ENCODE data around the gene GARRE1.
A peak's percentile ranks its signal among the peaks of the same experiment; 100 is the strongest.
"Not testable (repeated sequence)": the region's sequence is repeated elsewhere in the genome, so short reads cannot be mapped to it uniquely, and the experiment has no call there.

GARRE1 gene

GRCh38 chr19:34259367-34260095, 5.2 kb downstream of the GARRE1 start:
- no peak for DNase-seq

DNA sequence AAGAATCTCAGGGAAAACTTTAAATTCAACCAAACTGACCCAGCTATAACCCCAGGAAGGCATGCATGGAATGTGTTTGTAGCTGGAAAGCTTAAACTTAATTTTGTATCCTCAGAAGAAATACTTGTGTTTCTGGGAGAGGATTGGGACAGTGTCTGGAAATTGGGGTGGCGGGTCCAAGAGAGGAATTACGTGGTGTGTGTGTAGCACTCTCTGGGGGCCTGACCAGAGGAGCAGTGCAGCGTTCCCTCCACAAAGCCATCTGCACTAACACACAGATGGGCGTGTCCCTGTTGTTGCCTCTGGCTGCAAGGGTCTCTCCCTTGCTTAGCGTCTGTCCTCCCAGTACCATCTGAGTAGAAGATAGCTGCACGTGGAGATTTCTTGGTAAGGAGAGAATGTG, 6.4 kb downstream of the GARRE1 start:
- DNase-seq = no peak

GRCh38 chr19:34261334-34262109, 7.2 kb downstream of the GARRE1 start:
- DNase-seq = no peak

DNA sequence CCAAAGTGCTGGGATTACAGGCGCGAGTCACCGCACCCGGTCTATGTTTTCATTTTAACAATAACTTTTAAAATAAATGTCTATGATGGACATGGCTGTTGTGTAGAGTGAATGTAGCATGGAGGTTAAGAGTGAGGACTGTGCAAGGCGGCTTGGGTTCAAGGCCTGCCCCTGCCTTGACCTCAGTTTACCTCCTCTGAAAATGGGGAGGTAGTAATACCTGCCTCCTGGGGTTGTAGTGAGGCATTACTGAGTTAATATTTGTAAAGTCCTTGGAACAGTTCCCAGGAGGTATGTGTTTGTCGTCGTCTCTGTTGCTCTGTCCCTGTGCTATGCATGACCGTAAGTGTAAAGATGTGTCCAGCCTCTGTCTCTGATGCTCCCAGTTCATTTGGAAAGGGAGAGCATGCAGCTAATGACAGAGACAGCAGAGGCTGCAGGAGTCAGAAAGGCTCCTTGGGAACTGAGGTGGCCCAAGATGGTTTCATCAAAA, 9.4 kb downstream of the GARRE1 start:
- no peak for DNase-seq

- DNase-seq = no peak
Observed at GRCh38 chr19:34265221-34265650, 10.9 kb downstream of the GARRE1 start.

DNA sequence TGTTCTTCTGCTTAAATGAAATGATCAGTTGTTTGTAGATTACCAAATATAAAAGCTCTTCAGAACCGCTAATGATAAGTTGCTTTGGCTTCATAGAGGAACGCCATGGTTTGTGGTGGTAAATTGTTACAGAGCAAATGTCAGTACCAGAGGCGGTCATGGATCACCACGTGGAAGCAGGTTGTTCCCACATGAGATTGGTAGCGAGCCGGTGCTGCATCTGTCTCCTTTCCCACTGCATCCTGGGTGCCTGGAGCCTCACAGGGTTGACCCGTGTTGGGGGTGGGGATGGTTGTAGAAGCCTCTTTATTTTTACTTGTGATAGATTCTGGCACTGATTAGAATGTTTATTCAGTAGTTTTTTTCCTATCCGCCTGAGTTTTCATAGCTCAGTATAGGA, 14.7 kb downstream of the GARRE1 start:
- DNase-seq = no peak

DNA sequence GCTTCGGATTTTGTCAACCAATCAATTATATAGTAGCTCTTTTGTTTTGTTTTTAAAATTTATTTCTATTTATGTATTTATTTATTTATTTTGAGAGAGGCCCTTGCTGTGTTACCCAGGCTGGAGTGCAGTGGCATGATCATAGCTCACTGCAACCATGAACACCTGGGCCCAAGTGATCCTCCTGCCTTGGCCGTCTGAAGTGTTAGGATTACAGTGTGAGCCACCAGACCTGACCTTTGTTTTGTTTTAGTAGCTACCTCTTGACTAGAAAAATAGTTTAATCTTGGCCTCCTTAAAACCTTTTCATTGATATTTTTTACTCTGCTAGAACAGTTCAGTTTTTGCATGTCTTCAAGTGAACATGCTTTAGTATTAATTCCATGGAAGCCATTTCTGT, 15.1 kb downstream of the GARRE1 start:
- no peak for DNase-seq

GRCh38 chr19:34269968-34270621, 15.7 kb downstream of the GARRE1 start:
- peak; percentile 53 for DNase-seq

- no peak for DNase-seq
Observed at GRCh38 chr19:34273121-34273520, 18.8 kb downstream of the GARRE1 start.

DNA sequence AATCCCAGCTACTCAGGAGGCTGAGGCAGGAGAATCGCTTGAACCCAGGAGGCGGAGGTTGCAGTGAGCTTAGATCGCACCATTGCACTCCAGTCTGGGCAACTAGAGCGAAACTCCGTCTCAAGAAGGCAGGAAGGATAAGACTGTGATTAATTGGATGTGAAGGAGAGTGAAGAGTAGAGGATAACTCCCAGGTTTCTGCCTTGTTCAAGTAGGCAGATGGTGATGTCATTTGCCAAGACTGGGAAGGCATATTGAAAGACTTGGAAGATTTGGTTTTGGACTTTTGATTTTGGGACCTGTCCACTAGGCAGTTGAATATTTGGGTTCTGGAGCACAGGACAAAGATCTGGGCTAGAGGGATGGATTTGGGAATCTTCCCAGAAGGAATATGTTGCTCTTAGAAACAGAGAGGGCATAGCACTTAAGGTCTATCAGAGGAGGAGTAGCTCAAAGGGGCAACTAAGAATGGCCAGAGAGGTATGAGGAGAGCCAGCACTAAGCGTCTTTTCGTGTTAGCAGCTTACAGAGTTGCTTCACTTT, 20.0 kb downstream of the GARRE1 start:
- no peak for DNase-seq

DNA sequence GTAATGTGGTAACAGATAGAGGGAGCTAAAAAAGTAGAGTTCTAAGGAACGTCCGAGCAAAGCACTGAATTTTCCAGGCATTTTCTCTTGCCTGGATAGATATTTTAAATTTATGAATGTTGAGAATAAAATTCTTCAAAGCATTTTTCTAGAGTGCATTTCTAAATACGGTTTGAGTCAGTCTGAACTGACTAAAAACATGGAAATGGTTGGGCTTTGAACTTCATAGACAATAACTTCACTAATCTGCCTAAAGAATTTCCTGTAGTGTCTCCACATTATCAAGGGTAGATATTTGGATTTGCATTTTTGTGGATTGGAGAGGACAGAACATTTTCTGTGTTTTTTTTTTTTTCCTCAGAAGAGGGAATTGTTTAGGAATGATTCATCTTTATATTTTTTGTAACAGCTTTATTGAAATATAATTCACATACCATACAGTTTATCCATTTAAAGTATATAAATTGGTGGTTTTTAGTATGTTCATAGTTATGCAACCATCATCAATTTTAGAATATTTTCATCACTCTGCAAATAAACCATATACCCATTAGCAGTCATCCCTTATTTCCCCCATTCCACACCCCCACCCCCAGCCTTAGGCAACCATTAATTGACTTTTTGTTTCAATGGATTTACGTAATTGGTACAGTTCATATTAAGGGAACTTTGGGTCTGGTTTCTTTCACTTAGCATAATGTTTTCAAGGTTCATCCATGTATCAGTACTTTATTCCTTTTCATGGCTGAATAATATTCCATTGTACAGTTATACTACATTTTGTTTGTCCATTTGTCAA, 20.7 kb downstream of the GARRE1 start:
- DNase-seq = no peak

DNA sequence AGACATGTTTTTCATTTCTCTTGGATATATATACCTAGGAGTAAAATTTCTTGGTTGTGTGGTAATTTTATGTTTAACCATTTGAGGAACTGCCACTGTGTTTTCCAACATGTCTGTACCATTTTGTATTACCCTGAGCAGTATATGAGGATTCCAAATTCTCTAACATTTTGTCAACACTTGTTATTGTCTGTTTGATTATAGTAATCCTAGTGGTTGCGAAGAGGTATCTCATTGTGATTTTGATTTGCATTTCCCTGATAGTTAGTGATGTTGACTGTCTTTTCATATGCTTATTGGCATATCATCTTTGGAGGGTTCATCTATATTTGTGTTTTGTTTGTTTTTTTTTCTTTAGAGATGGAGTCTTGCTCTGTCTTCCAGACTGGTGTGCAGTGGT, 21.4 kb downstream of the GARRE1 start:
- DNase-seq = no peak

DNA sequence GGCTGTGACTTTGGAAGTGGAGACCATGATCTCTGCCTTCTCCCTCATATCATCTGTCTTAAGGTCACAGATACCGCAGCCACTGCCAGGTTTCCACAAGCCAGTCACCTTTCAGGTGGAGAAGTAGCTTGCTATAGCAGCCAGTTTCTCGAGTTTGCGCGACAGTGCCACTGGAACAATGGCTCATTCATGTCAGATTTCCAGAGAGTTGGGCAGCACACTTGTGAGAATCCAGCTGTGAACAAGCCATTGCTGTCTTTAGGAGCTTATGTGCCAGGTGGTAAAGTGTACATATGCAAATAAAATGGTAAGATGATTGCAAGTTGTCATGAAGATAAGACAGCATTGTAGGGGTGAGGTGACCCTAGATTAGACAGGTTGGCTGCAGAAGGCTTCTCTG, 22.3 kb downstream of the GARRE1 start:
- no peak for DNase-seq

DNA sequence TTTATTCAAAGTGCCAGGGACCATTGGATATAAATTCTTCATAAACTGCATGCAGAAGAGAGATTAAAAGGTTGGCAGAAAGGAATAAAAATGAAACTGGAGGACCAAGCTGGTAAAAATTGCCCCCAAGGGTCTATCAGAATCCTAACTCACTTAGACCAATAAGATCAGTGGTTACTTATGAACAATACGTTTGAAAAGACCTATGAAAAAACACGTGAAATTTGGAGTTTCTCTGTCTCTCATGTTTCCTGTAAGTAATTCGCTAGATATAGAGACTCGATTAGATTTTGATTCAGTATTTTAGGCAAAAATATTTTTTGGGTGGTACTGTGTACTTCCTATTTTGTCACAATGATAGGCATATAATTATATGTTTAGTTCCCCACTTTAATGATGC, 22.9 kb downstream of the GARRE1 start:
- no peak for DNase-seq

DNA sequence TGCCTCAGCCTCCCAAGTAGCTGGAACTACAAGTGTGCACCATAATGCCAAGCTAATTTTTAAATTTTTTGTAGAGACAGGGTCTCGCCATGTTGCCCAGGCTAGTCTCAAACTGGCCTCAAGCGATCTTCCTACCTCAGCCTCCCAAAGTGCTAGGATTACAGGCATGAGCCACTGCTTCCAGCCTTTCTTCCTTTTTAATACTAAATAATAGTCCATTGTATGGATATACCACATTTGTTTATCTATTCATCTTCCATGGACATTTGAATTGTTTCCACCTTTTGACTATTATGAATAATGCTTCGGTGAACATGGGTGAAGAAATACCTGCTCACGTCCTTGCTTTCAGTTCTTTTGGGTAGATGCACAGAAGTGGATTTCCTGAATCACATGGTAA, 24.4 kb downstream of the GARRE1 start:
- DNase-seq = no peak

GRCh38 chr19:34281444-34281843, 27.1 kb downstream of the GARRE1 start:
- DNase-seq = not testable (repeated sequence)

- no peak for DNase-seq
Observed at GRCh38 chr19:34282611-34283519, 28.5 kb downstream of the GARRE1 start.

GRCh38 chr19:34284505-34284904, 30.2 kb downstream of the GARRE1 start:
- DNase-seq = no peak

GRCh38 chr19:34287662-34288140, 33.3 kb downstream of the GARRE1 start:
- no peak for DNase-seq

GRCh38 chr19:34288381-34288780, 34.0 kb downstream of the GARRE1 start:
- no peak for DNase-seq

GRCh38 chr19:34291235-34291634, 36.9 kb downstream of the GARRE1 start:
- no peak for DNase-seq

Data from activated naive CD4-positive, alpha-beta T cell treated with anti-CD3 and anti-CD28 coated beads, Interleukin-2, amount 50 U/mL, for 16 hours (primary cell).